Thyroid gland (tissue), 4 donors: Measurements from ENCODE around the gene PGGHG. TPM values are rescaled to one million over a fixed set of nuclear protein-coding genes. Genes with fewer than 3 reads are reported as not detected.
"Not testable (repeated sequence)": the region's sequence is repeated elsewhere in the genome, so short reads cannot be mapped to it uniquely, and the experiment has no call there.

Experiments
- DNase-seq, 2 donors: peaks; one replicate each; pipeline ENCODE4 v3.0.0-alpha.2; 2019
- H3K27ac ChIP-seq, 3 donors: fragments of 200-600 bp; sonication (generic); 1 replicate in 2 of 3; 2 replicates in 1 of 3; pipeline ENCODE4 v1.5.1; 2016 to 2019; ENCODE audit warnings: mild to moderate bottlenecking in 1 of 3, moderate library complexity in 1 of 3
- H3K27me3 ChIP-seq: fragments of 200-600 bp; sonication (generic); one replicate; pipeline ENCODE4 v1.5.1; 2019
- H3K36me3 ChIP-seq, 2 donors: fragments of 200-600 bp; sonication (generic); one replicate each; pipeline ENCODE4 v1.5.1; 2016 to 2019
- H3K4me1 ChIP-seq, 2 donors: fragments of 200-600 bp; sonication (generic); one replicate each; pipeline ENCODE4 v1.5.1; 2017 to 2019
- H3K4me3 ChIP-seq, 3 donors: fragments of 200-600 bp; sonication (generic); replicated peaks in 1 of 3; 1 replicate in 2 of 3; 2 replicates in 1 of 3; pipeline ENCODE4 v1.5.1; 2016; ENCODE audit warnings: mild to moderate bottlenecking in 1 of 3
- H3K9me3 ChIP-seq: fragments of 200-600 bp; sonication (generic); one replicate; pipeline ENCODE4 v1.5.1; 2017
- CTCF ChIP-seq, 6 experiments: fragments of 200-600 bp in 3 of 6; fragments of 450-650 bp in 3 of 6; sonication (generic) in 3 of 6; IDR thresholded peaks; one replicate each; pipeline ENCODE4 v1.5.1; 2016 to 2019; ENCODE audit warnings: antibody characterized with exemption in 6 of 6, mild to moderate bottlenecking in 2 of 6, inconsistent platforms in 1 of 6, moderate library complexity in 1 of 6
- POLR2A ChIP-seq, 2 donors: fragments of 450-650 bp; IDR thresholded peaks; one replicate each; pipeline ENCODE4 v1.6.1; 2017; ENCODE audit warnings: antibody characterized with exemption in 2 of 2, mild to moderate bottlenecking in 2 of 2, moderate library complexity in 1 of 2
- WGBS, 2 donors: methylation state at CpG; one replicate each; pipeline ENCODE4 v1.1.5; 2017; 5-methylcytosine and 5-hydroxymethylcytosine counted together
- intact Hi-C: fragments of 100-400 bp; cut with DNase I; formaldehyde crosslinking; loops from one replicate; pipeline ENCODE4 v1.15.1; 2023
- total RNA-seq, 4 donors: library from RNA; depleted of rRNA; stranded (reverse); fragments of >200 nt; gene quantifications; one replicate each; pipeline ENCODE4 v1.2.3, GENCODE V29; 2016

The PGGHG gene
- total RNA-seq, 4 donors from 2014 or later = 21.8 to 43.3 (median 32.7) TPM

- 38% methylated on average over 19 of the region's 32 CpGs; no CpG with 5 or more reads in 1 of the 2 donors for whole genome bisulfite sequencing, 2 donors
- H3K36me3 ChIP-seq = peaks cover 0 to 3% of the 10 kb centered on the region in 2 donors
- intact Hi-C loops = loop anchor here (5.0 kb wide), 1 partner anchor 37 kb away; no protein-coding TSS in a partner anchor
- DNase-seq = peak in 1 of 2 donors; percentile 1
- H3K27ac ChIP-seq = peak overlapping the region; percentile 51 to 88 (median 71)
- no peak for TF ChIP-seq POLR2A (IDR thresholded peaks at IDR 0.05)
- TF ChIP-seq CTCF (IDR thresholded peaks at IDR 0.05) = no peak
- H3K9me3 ChIP-seq = no peaks in the 10 kb centered on the region
- H3K4me1 ChIP-seq = peaks cover 0 to 15% of the 10 kb centered on the region in 2 donors
- no peaks in the 10 kb centered on the region for H3K27me3 ChIP-seq
- H3K4me3 ChIP-seq = peak overlapping the region in 1 of 3 donors; percentile 41
Observed at GRCh38 chr11:315516-315994, 26.6 kb downstream of the PGGHG start.

GRCh38 chr11:316031-316701, 27.2 kb downstream of the PGGHG start:
- peaks cover 0 to 15% of the 10 kb centered on the region in 2 donors for H3K4me1 ChIP-seq
- peak overlapping the region; percentile 51 to 88 (median 71) for H3K27ac ChIP-seq
- intact Hi-C loops = loop anchor here (5.0 kb wide), 1 partner anchor 36 kb away; no protein-coding TSS in a partner anchor
- no peaks in the 10 kb centered on the region for H3K27me3 ChIP-seq
- no peak for TF ChIP-seq POLR2A (IDR thresholded peaks at IDR 0.05)
- no peak for TF ChIP-seq CTCF (IDR thresholded peaks at IDR 0.05)
- peak overlapping the region in 1 of 3 donors; percentile 41 for H3K4me3 ChIP-seq
- peak in 1 of 2 donors; percentile 20 for DNase-seq
- H3K9me3 ChIP-seq = no peaks in the 10 kb centered on the region
- H3K36me3 ChIP-seq = peaks cover 0 to 3% of the 10 kb centered on the region in 2 donors
- WGBS, 2 donors = 24 to 38% methylated on average over 27 to 29 of the region's 64 CpGs

GRCh38 chr11:316891-317301, 28.0 kb downstream of the PGGHG start:
- intact Hi-C loops = loop anchor here (5.0 kb wide), 1 partner anchor 35 kb away; no protein-coding TSS in a partner anchor
- no peak for TF ChIP-seq POLR2A (IDR thresholded peaks at IDR 0.05)
- TF ChIP-seq CTCF (IDR thresholded peaks at IDR 0.05) = no peak
- H3K4me3 ChIP-seq = no peak overlapping the region
- H3K36me3 ChIP-seq = peaks cover 0 to 3% of the 10 kb centered on the region in 2 donors
- no peaks in the 10 kb centered on the region for H3K27me3 ChIP-seq
- WGBS, 2 donors = 65 to 73% methylated on average over 7 of the region's 7 CpGs
- H3K9me3 ChIP-seq = no peaks in the 10 kb centered on the region
- H3K4me1 ChIP-seq = peaks cover 0 to 15% of the 10 kb centered on the region in 2 donors
- H3K27ac ChIP-seq = peak overlapping the region in 2 of 3 donors; percentile 71 to 88
- no peak for DNase-seq

- not testable (repeated sequence) for H3K36me3 ChIP-seq, DNase-seq, H3K4me3 ChIP-seq, H3K9me3 ChIP-seq, H3K27me3 ChIP-seq
- Histone ChIP-seq H3K4me1 (peaks cover 0 to 17% of the 10 kb centered on the region in 2 donors), H3K27ac (peak overlapping the region; percentile 15 to 88 (median 71))
- intact Hi-C loops = loop anchor here (5.0 kb wide), 1 partner anchor 34 kb away; no protein-coding TSS in a partner anchor
- WGBS, 2 donors = 54 to 62% methylated on average over 5 to 7 of the region's 30 CpGs
Observed at GRCh38 chr11:317668-318404, 28.9 kb downstream of the PGGHG start.

GRCh38 chr11:318405-319120, 29.6 kb downstream of the PGGHG start:
- Histone ChIP-seq H3K27ac (peak overlapping the region; percentile 81 to 94 (median 88)), H3K4me1 (peaks cover 0 to 11% of the 10 kb centered on the region in 2 donors), H3K4me3 (peak overlapping the region in 1 of 3 donors; percentile 44)
- not testable (repeated sequence) for H3K9me3 ChIP-seq, H3K27me3 ChIP-seq, H3K36me3 ChIP-seq, DNase-seq
- no CpG with 5 or more reads among the region's 79 CpGs for WGBS, 2 donors
- intact Hi-C loops = loop anchor here (5.0 kb wide), 1 partner anchor 34 kb away; no protein-coding TSS in a partner anchor

- H3K27ac ChIP-seq = peak overlapping the region; percentile 81 to 94 (median 88)
- peak overlapping the region in 2 of 3 donors; percentile 36 to 44 for H3K4me3 ChIP-seq
- not testable (repeated sequence) for H3K27me3 ChIP-seq, H3K9me3 ChIP-seq, DNase-seq, H3K36me3 ChIP-seq
- WGBS, 2 donors = 26 to 32% methylated on average over 11 of the region's 29 CpGs
- H3K4me1 ChIP-seq = peaks cover under 1 to 18% of the 10 kb centered on the region in 2 donors
- intact Hi-C loops = loop anchor here (5.0 kb wide), 1 partner anchor 33 kb away; no protein-coding TSS in a partner anchor
Observed at GRCh38 chr11:319121-319887, 30.4 kb downstream of the PGGHG start.

- WGBS, 2 donors = 34 to 38% methylated on average over 4 of the region's 10 CpGs
- Histone ChIP-seq H3K4me3 (peak overlapping the region in 2 of 3 donors; percentile 36 to 44), H3K27ac (peak overlapping the region; percentile 81 to 95 (median 94)), H3K4me1 (peaks cover 7 to 24% of the 10 kb centered on the region in 2 donors)
- H3K9me3 ChIP-seq, H3K36me3 ChIP-seq, H3K27me3 ChIP-seq, DNase-seq: not testable (repeated sequence)
- intact Hi-C loops = loop anchor here (5.0 kb wide), 1 partner anchor 32 kb away; no protein-coding TSS in a partner anchor
Observed at GRCh38 chr11:319888-320273, 31.0 kb downstream of the PGGHG start.
